Measurements from ENCODE around the gene NPY2R. TPM values are rescaled to one million over a fixed set of nuclear protein-coding genes. Genes with fewer than 3 reads are reported as not detected.

The NPY2R gene
- total and polyA plus RNA-seq, 2 of the 13 experiments (the other 11 are each of a cell fraction or from before 2014, with no cell fraction given) = not detected

GRCh38 chr4:155234206-155234605 is 25.8 kb downstream of the NPY2R start (continued):
- TF ChIP-seq ZNF318 (CRISPR knock-in tag; IDR thresholded peaks at IDR 0.05) = no peak
- TF ChIP-seq ZNF850 (CRISPR knock-in tag; conservative IDR thresholded peaks at IDR 0.05) = no peak
- TF ChIP-seq ARHGAP35 (CRISPR knock-in tag; IDR thresholded peaks at IDR 0.05; ENCODE audit: borderline replicate concordance) = no peak
- no peak for TF ChIP-seq ATF7 (IDR thresholded peaks at IDR 0.05)
- TF ChIP-seq ATF7 (CRISPR knock-in tag; IDR thresholded peaks at IDR 0.05) = no peak

GRCh38 chr4:155237567-155237966 is 29.1 kb downstream of the NPY2R start:
- intact Hi-C loops (cut with micrococcal nuclease; ENCODE audit: unreplicated experiment) = no loop called here
- TF ChIP-seq ZNF280B (CRISPR knock-in tag; IDR thresholded peaks at IDR 0.05; ENCODE audit: borderline replicate concordance) = no peak

More at GRCh38 chr4:155237567-155237966, 29.1 kb downstream of the NPY2R start:
- in situ Hi-C loops (cut with HindIII; ENCODE audit: extremely low pct_ligation_motif_present, low pct_unique_long_range_greater_than_20kb) = no loop called here
- no peak overlapping the region for H2AFZ ChIP-seq (ENCODE audit: low read length)
- H3K4me1 ChIP-seq (ENCODE audit: insufficient read depth, low read length) = no peaks in the 10 kb centered on the region
- H4K20me1 ChIP-seq (ENCODE audit: insufficient read depth, low read length) = no peaks in the 10 kb centered on the region
- 0% methylated on average over 1 of the region's 1 CpG for WGBS (ENCODE audit: low lambda C conversion rate)
- DNase-seq (ENCODE audit: low spot score) (no peak), ATAC-seq (no peak), FAIRE-seq (no peak)
- no peaks in the 10 kb centered on the region for H3K27me3 ChIP-seq (ENCODE audit: control insufficient read depth in 1 of 2, insufficient read depth in 2 of 2, low read length in 2 of 2)
- BruUV-seq (replicated peaks) = no TSS peak
- ChIA-PET CTCF (ENCODE audit: low intra/inter-chr PET ratio, low total read pairs) (no interaction called here), POLR2A (no interaction called here)
- H3K4me3 ChIP-seq (replicated peaks in 1 of 3; ENCODE audit: insufficient read depth in 1 of 3, low read depth in 2 of 3, low read length in 3 of 3) = no peak overlapping the region
- no peak overlapping the region for H3K9ac ChIP-seq (ENCODE audit: insufficient read depth, low read depth, low read length)
- no peak overlapping the region for H3K4me2 ChIP-seq (ENCODE audit: low read depth, low read length)
- H3K79me2 ChIP-seq (ENCODE audit: insufficient read depth, low read length) = no peaks in the 10 kb centered on the region
- no peaks in the 10 kb centered on the region for H3K9me3 ChIP-seq (ENCODE audit: low read length)
- no peaks in the 10 kb centered on the region for H3K36me3 ChIP-seq (replicated peaks in 1 of 2; ENCODE audit: control insufficient read depth in 1 of 2, insufficient read depth in 2 of 2, low read length in 2 of 2)
- H3K27ac ChIP-seq (ENCODE audit: extremely low read length, insufficient read depth, low read length) = no peak overlapping the region
